GM19468 (cell line): ENCODE measurements around the gene THADA.
"Not testable (repeated sequence)": the region's sequence is repeated elsewhere in the genome, so short reads cannot be mapped to it uniquely, and the experiment has no call there.

Experiments
- ATAC-seq: cut with Tn5 transposase; IDR thresholded peaks from one replicate; pipeline ENCODE4 v1.9.1; 2021; ENCODE audit warnings: mild to moderate bottlenecking, moderate library complexity, moderate number of reproducible peaks; ENCODE audit not compliant: unreplicated experiment; ENCODE audit errors: extremely low read depth

Gene THADA

DNA sequence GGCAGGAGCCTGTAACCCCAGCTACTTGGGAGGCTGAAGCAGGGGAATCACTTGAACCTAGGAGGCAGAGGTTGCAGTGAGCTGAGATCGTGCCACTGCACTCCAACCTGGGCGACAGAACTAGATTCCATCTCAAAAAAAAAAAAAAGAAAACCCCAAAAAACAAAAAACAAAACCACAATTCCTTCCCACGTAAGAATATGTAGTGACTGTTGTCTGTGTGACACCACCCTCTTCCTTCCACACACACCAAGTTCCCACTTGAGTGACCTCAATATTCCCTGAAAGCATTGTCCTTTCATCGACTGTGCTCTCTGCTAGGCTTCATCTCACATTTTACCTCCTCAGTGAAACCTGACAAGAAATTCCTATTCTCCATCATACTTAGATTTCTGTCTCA lies 8.8 kb upstream of the THADA start:
- no peak for ATAC-seq

DNA sequence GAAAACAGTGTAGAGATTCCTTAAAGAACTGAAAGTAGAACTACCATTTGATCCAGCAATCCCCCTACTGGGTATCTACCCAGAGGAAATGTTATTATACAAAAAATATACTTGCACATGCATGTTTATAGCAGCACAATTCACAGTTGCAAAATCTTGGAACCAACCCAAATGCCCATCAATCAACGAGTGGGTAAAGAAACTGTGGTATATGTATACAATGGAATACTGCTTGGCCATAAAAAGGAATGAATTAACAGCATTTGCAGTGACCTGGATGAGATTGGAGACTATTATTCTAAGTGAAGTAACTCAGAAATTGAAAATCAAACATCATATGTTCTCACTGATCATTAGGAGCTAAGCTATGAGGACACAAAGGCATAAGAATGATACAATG lies 4.8 kb upstream of the THADA start:
- ATAC-seq: not testable (repeated sequence)

DNA sequence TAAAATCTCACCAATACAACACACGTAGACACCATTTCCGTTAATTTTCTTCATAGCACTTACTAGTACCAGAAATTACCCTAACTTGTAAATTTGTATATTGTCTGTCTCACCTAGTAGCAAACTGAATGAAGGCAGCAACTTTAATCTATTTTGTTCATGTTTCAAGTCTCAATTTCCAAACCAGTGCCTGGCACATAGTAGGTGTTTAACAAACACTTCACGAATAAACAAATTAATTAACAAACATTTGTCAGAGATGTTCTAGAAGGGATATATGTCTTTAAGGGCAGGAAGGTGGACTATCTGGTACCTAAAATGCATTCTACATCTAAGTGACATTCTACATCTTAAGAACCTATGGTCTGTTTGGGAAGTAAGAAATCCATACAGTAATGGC lies 963 bp downstream of the THADA start:
- no peak for ATAC-seq

DNA sequence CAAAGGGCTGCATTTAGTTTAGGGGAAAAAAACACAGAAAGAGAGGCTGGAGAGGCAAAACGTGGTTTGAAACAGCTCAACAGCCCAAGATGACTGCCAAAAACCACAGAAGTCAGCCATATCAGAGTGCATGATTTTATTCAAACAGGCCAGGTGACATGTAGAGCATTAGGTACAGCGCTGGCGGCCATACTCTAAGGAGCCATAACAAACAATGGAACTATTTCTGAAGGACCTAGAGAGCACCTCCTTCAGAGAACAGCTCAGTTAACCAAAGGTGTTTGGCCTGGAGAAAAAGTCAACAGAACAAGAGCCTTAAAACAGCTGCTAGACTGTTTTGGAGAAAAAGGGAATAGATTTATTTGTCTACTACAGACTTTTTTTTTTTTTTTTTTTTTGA lies 2.6 kb downstream of the THADA start:
- no peak for ATAC-seq

DNA sequence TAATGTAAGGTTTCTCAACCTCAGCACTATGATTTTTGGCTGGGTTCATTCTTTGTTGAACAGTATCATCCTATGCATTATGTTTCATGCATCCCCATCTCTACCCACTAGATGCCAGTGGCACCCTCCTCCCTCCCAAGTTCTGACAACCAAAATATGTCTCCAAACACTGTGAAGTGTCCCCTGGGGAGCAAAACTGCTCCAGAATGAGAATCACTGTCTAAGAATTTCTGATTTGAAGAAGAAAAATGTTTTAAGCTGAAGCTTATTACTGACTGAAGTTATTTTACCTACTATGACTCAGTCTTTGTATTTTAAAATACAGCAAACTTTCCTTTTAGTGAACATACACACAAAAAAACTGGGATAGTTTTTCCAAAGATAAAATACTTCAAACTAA lies 3.4 kb downstream of the THADA start:
- no peak for ATAC-seq

DNA sequence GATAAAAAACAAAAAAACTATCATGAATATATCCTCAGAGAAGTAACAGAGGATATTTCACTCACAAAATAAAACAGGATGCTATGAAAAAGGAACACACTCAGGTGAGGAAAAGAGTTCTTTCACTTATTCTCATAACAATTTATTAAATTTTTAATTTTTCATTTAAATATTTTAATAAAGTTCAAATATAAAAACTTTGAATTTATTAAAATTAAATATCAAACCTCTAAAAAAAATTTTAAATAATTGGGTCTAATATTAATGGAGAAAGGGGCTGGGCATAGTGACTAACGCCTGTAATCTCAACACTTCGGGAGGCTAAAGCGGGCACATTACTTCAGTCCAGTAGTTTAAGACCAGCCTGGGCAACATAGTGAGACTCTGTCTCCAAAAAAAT lies 10.1 kb downstream of the THADA start:
- ATAC-seq: no peak

DNA sequence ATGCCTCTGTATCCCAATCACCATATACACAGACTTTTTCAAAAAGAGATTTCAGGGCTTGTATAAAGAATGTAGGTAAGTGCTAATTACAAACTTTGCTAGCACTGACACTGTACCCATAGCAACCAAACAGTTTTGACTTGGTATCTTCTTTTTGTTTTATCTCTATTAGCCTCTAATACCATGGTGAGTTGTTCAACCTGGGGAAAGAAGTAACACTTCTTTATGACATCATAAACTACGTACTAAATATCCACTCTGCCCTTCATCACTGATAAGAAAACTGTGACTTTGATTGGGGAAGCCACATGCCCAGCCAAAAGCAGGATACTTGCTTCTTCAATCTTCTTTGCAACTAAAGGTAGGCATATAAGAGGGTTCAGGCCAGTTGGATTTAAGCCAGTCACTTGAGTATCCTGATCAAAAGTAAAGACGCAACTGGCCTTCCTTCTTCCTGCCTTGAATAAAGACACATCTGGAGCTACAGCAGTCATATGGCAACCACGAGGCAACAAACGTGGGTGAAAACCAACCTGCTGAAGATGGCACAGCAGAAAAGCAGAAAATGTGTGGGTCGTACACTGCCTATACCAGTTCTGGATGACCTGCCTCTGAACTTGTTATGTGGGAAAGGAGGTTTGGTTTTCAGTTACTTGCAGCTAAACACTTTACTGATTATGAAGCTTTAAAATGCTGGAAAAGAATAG lies 16.4 kb downstream of the THADA start:
- no peak for ATAC-seq

DNA sequence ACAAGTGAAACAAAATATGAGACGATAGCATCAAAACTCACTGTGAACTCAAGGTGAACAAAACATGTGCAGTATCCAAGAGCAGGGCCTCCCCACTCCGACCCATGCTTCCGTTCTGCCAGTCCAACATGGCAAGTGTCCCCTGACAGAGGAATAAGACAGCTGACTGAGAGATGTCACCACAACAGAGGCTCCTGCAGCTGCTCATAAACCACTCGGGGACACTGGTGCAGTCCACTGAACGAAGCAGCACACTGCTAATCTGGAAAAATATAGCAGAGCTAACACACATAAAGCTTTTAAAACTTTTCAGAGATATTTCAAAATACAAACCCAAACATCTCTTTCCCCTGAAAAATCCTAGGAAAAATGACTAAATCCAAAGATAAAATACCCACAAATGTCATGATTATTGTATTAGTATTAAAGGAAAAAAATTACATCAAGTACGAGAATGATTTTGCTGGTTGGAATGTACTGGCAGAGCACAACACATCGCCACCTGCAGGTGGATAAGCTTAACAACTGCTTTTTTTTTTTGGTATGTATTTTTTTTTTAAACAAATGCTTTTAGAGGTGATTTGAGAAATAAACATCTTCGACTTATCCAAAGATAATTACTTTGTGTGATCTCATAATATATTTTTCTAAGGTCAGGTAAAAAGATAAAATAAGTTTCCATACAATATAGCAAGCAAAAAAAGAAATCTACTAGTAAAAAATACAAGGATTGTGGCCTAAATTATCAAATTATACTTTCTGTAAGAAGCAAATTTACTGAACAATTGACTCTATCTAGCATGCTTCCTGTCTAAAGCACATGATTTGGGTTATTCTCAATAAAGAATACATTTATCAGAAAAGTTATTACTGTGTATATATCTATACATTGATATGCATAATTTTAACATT lies 18.6 kb downstream of the THADA start:
- no peak for ATAC-seq

DNA sequence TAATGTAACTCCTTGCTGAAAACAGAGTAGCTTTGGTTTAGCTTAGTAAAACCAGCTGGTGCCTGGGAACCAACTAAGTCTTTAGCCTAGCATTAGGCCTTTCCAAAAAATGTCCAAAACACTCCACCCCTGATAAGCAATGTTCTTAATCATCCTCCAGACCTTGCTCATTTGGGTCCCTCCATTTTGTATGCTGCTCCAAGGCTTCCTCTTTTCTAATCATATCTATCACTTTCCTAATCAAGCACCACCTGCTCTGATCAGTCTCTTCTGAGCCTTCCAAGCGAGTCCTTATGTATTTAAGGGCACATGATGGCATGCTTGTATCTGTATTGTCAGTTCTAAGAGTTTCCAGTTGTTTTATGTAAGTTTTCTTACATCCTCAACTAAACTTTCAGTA lies 23.6 kb downstream of the THADA start:
- no peak for ATAC-seq

DNA sequence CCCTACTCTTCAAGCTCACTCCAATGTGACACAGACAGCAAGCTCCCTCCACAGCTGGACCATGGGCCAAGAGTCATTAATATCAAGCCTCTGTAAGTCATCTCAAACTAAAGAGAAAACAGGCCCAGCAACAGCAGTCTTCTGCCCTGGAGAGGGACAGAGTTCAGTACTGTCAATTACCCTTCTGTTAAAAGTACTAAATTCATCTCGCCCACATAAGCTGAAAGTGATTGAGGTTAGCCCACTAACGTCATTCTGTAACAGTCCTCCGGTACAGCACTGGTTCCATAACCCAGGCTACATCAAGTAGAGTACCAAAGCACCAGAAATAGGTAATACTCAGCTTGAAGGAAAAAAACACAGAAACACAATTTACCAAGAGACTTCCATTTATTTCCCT lies 25.9 kb downstream of the THADA start:
- peak; percentile 50 for ATAC-seq

DNA sequence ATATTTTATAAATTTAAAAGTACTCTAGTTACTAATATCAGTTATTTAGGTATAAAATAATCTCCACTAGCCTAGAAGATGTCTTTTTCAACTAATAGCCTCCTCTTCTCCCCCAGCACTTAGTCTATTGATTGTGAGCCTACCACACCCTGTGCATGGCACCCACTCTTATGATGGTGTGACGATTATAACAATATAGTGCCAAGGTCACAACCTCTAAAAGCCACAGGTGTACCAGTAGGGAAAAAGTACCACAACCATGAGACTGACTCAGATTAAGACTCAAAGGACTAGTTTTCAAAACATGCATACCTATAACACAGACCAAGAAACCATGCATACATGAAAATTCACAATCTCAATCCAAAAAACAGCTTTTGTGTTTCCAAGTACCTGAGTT lies 27.6 kb downstream of the THADA start:
- no peak for ATAC-seq

DNA sequence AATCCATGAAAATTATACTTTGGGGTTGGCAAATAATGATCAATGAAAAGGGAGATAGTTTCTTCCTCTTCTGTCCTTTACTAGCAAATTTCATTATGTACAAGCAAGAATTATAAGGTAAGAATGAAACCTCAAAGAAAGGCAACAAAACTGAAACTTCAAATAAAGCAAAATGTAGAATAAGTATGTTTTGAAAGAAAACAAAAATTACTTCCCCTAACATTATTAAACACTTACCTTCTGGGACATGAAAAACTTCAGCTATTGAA lies 29.4 kb downstream of the THADA start:
- ATAC-seq: no peak

DNA sequence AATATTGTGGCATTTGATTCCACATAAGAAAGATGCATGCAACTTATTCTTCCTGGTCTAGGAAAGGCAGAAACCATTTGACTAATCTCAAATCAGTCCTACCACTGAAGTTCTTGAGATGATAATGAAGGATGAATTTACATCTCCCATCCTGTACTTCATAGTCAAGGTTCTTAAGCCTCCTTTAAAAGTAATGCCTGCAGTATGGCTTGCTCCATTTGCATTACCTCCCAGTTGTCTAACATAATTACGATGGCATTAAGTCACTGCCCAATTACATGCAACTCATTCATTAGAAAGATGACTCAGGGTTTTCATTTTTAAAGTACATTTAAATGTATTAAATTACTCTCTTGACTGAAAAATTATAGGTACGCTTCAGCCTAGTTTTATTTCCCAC lies 32.2 kb downstream of the THADA start:
- no peak for ATAC-seq

DNA sequence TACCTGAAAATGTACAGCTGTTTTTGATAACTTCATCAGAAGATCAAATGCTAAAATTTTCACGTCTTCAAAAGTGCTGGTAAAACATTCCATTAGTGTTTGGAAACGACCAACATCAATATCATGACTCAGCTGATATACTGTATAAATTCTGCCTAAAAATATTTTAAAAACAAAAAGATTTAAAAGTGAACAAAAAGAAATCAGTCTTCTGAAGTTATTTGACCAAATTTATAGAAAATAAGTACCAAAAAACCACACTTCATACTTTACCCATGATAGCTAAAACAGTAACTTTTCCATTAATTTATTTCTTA lies 35.6 kb downstream of the THADA start:
- ATAC-seq: no peak

DNA sequence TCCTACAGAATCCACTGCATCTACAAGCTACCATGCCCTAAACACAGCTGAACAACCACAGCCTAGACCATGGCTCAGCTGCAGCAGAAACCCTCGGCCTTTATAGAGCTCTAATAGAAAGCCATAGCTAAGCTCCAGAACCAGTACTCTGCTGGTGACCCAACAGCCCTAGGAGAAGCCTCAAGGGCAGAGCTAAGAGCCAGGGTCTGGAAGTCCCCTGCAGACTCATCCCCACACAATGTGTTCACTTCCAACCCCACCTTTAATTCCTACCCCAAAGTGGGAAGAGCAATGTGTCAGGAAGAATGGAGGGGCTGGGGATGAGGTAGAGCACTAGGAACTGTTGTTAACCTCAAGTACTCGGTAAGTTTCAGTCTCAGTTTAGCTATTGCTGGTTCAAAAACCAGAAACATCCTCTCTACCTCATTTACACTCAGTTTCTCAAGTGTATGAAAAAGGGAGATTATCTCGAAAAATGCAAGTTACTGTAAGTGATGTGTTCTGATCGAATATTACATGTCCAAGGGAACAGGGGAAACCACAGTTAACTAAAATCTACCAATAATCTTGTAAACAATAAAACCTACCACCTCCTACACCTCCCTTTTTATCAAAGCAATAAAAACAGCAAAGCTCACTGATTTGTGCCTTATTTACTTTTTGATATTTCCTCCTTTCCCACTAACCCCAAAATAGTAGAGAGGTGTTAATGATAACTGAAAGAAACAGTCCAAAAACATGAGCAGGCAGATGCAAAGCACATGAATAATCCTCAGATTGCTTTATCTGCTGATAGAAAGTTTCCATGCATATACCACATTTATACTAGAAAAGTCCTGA lies 36.2 kb downstream of the THADA start:
- ATAC-seq: peak; percentile 65

DNA sequence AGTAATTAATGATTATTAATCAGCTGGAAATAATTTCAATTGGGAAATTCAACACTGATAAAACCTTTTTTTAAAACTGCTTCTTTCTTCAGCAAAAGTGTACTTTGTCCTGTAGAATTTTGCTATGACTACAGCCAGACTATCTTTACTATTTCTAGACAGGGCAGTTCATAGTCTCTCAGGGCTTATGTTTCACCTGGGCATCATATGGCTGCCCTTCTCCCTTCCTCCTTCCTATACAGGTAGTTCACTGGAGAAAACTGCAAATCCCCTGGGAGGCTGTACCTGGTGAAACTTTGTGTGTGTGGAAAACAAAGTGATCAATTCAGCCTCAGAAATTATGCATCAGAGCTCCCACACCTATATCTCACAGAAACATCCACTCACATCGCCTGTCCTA lies 38.6 kb downstream of the THADA start:
- no peak for ATAC-seq

DNA sequence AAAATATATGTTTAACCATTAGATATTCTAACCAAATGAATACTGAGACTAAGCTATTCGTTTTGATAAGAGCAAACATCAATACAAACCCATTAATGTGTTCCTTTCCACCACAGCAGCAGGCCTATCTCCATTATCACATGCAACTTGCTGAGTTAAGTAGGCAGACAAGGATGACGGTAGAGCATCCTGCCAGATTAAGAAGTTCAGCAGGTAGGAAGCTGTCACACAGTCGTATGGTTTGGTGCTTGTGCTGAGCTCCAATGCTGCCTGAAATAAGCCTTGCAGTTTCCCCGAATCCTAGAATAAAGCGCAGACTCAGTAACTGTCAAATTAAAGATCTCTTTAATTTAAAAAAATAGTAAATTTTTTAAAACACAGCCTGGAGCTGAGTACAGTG lies 39.6 kb downstream of the THADA start:
- ATAC-seq: no peak

DNA sequence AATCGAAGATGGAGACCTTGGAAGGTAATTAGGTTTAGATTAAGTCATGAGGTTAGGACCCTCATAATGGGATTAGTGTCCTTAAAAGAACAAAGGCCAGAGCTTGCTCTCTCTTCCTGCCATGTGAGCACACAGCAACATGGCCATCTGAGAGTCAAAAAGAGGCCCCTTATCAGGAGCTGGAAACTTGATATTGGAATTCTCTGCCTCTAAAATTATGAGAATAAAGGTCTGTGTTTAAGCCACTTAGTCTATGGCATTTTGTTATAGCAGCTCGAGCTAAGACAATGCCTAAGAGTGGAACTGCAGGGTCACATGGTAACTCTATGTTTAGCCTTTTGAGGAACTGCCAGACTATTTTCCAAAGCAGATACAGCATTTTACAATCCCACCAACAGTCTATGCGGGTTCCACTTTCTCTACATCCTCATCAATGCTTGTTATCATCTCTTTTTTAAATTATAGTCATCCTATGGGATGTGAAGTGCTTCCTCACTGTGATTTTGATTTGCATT lies 42.4 kb downstream of the THADA start:
- ATAC-seq: no peak

DNA sequence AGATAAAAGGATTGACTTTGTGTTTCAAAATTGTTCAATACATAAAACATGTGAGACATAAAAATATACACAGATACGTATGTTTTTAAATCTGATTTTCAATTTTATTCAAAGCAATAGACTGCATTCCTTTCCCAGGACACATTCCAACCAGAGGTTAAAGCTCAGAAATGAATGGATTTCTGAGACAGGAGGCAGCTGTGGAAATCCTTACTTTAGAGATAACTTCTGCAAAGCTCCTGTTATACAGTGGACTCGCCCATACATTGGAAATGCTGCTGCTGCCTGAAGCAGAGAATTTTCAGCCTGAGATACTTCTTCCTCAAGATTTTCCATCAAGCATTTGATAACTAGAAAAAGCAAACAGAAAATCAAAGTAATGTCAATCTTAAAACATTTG lies 43.8 kb downstream of the THADA start:
- ATAC-seq: no peak

DNA sequence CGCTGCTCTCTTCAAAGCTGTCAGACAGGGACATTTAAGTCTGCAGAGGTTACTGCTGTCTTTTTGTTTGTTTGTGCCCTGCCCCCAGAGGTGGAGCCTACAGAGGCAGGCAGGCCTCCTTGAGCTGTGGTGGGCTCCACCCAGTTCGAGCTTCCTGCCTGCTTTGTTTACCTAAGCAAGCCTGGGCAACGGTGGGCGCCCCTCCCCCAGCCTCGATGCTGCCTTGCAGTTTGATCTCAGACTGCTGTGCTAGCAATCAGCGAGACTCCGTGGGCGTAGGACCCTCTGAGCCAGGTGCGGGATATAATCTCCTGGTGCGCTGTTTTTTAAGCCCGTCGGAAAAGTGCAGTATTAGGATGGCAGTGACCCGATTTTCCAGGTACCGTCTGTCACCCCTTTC lies 47.5 kb downstream of the THADA start:
- not testable (repeated sequence) for ATAC-seq
